Caco-2 (cell line): ENCODE measurements around the gene HIVEP2. TPM values are rescaled to one million over a fixed set of nuclear protein-coding genes. Genes with fewer than 3 reads are reported as not detected.

Experiments used
- BruUV-seq: library from RNA; stranded (reverse); fragments of 400-500 nt; replicated peaks from 2 replicates; lab custom pipeline; 2021; lab: Mats Ljungman, UMichigan
- CTCF ChIA-PET: fragments of 300-600 bp; sonication (Branson Sonifier 250); formaldehyde crosslinking; loops from one replicate; lab custom pipeline; 2022; ENCODE audit warnings: antibody characterized with exemption; lab: Charles Lee
- POLR2A ChIA-PET: fragments of 300-600 bp; sonication (Branson Sonifier 250); formaldehyde crosslinking; loops from one replicate; lab custom pipeline; 2022; ENCODE audit warnings: antibody characterized with exemption; lab: Charles Lee
- DNase-seq, 2 experiments: peaks; one replicate each; pipeline versions ENCODE4 v3.0.0 to v3.0.0-alpha.2; 2020 to 2022
- H3K27me3 ChIP-seq: replicated peaks from 2 replicates; pipeline ENCODE4 v1.6.0; 2011; ENCODE audit warnings: low read length; ENCODE audit not compliant: control insufficient read depth, insufficient read depth
- H3K36me3 ChIP-seq: 2 replicates; pipeline ENCODE4 v1.5.1; 2011; ENCODE audit warnings: low read length; ENCODE audit not compliant: control insufficient read depth, insufficient read depth
- H3K4me1 ChIP-seq: fragments of 250-450 bp; sonication (Bioruptor Pico); 2 replicates; pipeline ENCODE4 v1.5.1; 2020; ENCODE audit warnings: mild to moderate bottlenecking
- H3K4me3 ChIP-seq: 2 replicates; pipeline ENCODE4 v1.5.1; 2011; ENCODE audit warnings: low read depth, mild to moderate bottlenecking, control low read depth, low read length
- H3K9me3 ChIP-seq: fragments of 250-450 bp; sonication (Bioruptor Pico); 2 replicates; pipeline ENCODE4 v1.5.1; 2020; ENCODE audit warnings: mild to moderate bottlenecking, moderate library complexity
- H3K27ac Mint-ChIP-seq: one replicate; pipeline ENCODE4 v1.8.0; 2022; ENCODE audit warnings: mixed read lengths; ENCODE audit not compliant: unreplicated experiment
- H3K27me3 Mint-ChIP-seq: one replicate; pipeline ENCODE4 v1.8.0; 2022; ENCODE audit warnings: mixed read lengths; ENCODE audit not compliant: insufficient read depth, unreplicated experiment
- H3K36me3 Mint-ChIP-seq: one replicate; pipeline ENCODE4 v1.8.0; 2022; ENCODE audit warnings: mild to moderate bottlenecking, mixed read lengths; ENCODE audit not compliant: insufficient read depth, unreplicated experiment
- H3K4me1 Mint-ChIP-seq: one replicate; pipeline ENCODE4 v1.8.0; 2022; ENCODE audit warnings: low read depth, mixed read lengths; ENCODE audit not compliant: unreplicated experiment
- H3K4me3 Mint-ChIP-seq: one replicate; pipeline ENCODE4 v1.8.0; 2022; ENCODE audit warnings: mild to moderate bottlenecking, moderate library complexity, mixed read lengths; ENCODE audit not compliant: unreplicated experiment
- H3K9me3 Mint-ChIP-seq: one replicate; pipeline ENCODE4 v1.8.0; 2022; ENCODE audit warnings: mixed read lengths; ENCODE audit not compliant: unreplicated experiment
- CTCF ChIP-seq, 2 experiments: fragments of 200-600 bp in 1 of 2; IDR thresholded peaks; 1 replicate in 1 of 2; 2 replicates in 1 of 2; pipeline versions ENCODE4 v1.5.1 to v1.8.0; 2011 to 2022; ENCODE audit warnings: antibody characterized with exemption in 1 of 2, control low read depth in 1 of 2, inconsistent platforms in 1 of 2, low read depth in 1 of 2, low read length in 1 of 2, mild to moderate bottlenecking in 1 of 2, moderate library complexity in 1 of 2; ENCODE audit not compliant: insufficient read depth in 1 of 2, severe bottlenecking in 1 of 2, unreplicated experiment in 1 of 2
- intact Hi-C: fragments of 100-400 bp; cut with micrococcal nuclease; formaldehyde crosslinking; loops from one replicate; pipeline ENCODE4 v1.10.0; 2022; ENCODE audit not compliant: unreplicated experiment
- total RNA-seq: library from RNA; stranded (reverse); gene quantifications from 2 replicates; pipeline ENCODE4 v1.2.3, GENCODE V29; 2022

HIVEP2 gene
- total RNA-seq, 1 experiment from 2014 or later, result 1.0 TPM

GRCh38 chr6:142819603-142820337, 125.2 kb downstream of the HIVEP2 start:
- BruUV-seq, result no TSS peak
- Mint-ChIP-seq H3K36me3 (no peaks in the 10 kb centered on the region), H3K27me3 (no peaks in the 10 kb centered on the region), H3K4me1 (no peaks in the 10 kb centered on the region), H3K4me3 (no peak overlapping the region), H3K9me3 (no peaks in the 10 kb centered on the region), H3K27ac (no peak overlapping the region)
- DNase-seq, result no peak
- intact Hi-C loops, result no loop called here
- Histone ChIP-seq H3K9me3 (no peaks in the 10 kb centered on the region), H3K4me3 (no peak overlapping the region), H3K27me3 (no peaks in the 10 kb centered on the region), H3K4me1 (no peaks in the 10 kb centered on the region), H3K36me3 (no peaks in the 10 kb centered on the region)
- ChIA-PET CTCF (no interaction called here), POLR2A (no interaction called here)
- no peak for TF ChIP-seq CTCF (IDR thresholded peaks at IDR 0.05; ENCODE audit: insufficient read depth in 1 of 2, low read depth in 1 of 2, low read length in 1 of 2, severe bottlenecking in 1 of 2, unreplicated experiment in 1 of 2)

GRCh38 chr6:142816486-142816885, 128.5 kb downstream of the HIVEP2 start:
- CTCF ChIA-PET, result no interaction called here
- H3K4me1 Mint-ChIP-seq, result no peaks in the 10 kb centered on the region

GRCh38 chr6:142816031-142816430, 128.9 kb downstream of the HIVEP2 start:
- Mint-ChIP-seq H3K36me3 (no peaks in the 10 kb centered on the region), H3K27me3 (no peaks in the 10 kb centered on the region), H3K4me3 (no peak overlapping the region), H3K27ac (no peak overlapping the region), H3K9me3 (no peaks in the 10 kb centered on the region), H3K4me1 (no peaks in the 10 kb centered on the region)
- H3K4me1 ChIP-seq, result no peaks in the 10 kb centered on the region
- H3K27me3 ChIP-seq, result no peaks in the 10 kb centered on the region
- BruUV-seq, result no TSS peak
- no peak for TF ChIP-seq CTCF (IDR thresholded peaks at IDR 0.05; ENCODE audit: insufficient read depth in 1 of 2, low read depth in 1 of 2, low read length in 1 of 2, severe bottlenecking in 1 of 2, unreplicated experiment in 1 of 2)
- CTCF ChIA-PET, result no interaction called here
- H3K36me3 ChIP-seq, result no peaks in the 10 kb centered on the region
- no peak for DNase-seq
- no peak overlapping the region for H3K4me3 ChIP-seq
- no peaks in the 10 kb centered on the region for H3K9me3 ChIP-seq
- intact Hi-C loops, result no loop called here
- POLR2A ChIA-PET, result no interaction called here

More at GRCh38 chr6:142816486-142816885, 128.5 kb downstream of the HIVEP2 start:
- H3K4me1 ChIP-seq, result no peaks in the 10 kb centered on the region
- no peak for TF ChIP-seq CTCF (IDR thresholded peaks at IDR 0.05; ENCODE audit: insufficient read depth in 1 of 2, low read depth in 1 of 2, low read length in 1 of 2, severe bottlenecking in 1 of 2, unreplicated experiment in 1 of 2)
- no peak overlapping the region for H3K4me3 ChIP-seq
- no peak overlapping the region for H3K27ac Mint-ChIP-seq
- no peaks in the 10 kb centered on the region for H3K27me3 Mint-ChIP-seq
- BruUV-seq, result no TSS peak
- H3K27me3 ChIP-seq, result no peaks in the 10 kb centered on the region
- POLR2A ChIA-PET, result no interaction called here
- H3K36me3 ChIP-seq, result no peaks in the 10 kb centered on the region
- no peaks in the 10 kb centered on the region for H3K9me3 Mint-ChIP-seq
- H3K4me3 Mint-ChIP-seq, result no peak overlapping the region
- H3K36me3 Mint-ChIP-seq, result no peaks in the 10 kb centered on the region
- H3K9me3 ChIP-seq, result no peaks in the 10 kb centered on the region
- intact Hi-C loops, result no loop called here
- no peak for DNase-seq
